ENCODE data around the gene THSD7A. TPM values are rescaled to one million over a fixed set of nuclear protein-coding genes. Genes with fewer than 3 reads are reported as not detected.

The THSD7A gene
- total RNA-seq, 4 donors from 2014 or later: 11.4 to 24.7 (median 15.2) TPM

DNA sequence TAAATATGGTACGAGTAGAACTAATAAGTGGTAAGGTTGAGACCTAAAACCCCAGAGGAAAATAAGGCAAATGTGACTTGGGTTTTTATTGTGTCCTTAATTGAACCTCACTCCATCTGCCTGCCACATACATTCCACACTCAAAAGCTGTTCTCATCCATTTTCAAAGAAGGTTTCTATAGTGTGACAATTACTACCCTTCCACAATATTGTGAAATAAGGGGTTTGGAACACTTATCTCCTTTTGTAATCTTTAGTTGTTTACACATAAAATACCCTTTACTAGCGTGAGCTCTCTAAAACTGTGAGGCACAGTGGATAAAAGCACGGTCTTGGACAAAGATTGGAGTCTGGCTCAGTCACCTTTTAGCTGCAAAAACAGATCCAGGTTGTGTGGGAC lies 166.6 kb downstream of the THSD7A start:
- no peaks in the 10 kb centered on the region for H3K36me3 ChIP-seq
- no peaks in the 10 kb centered on the region for H3K4me1 ChIP-seq
- 73 to 76% methylated on average over 3 of the region's 3 CpGs for WGBS, 2 donors
- H3K9me3 ChIP-seq: no peaks in the 10 kb centered on the region
- no peak overlapping the region for H3K27ac ChIP-seq
- H3K4me3 ChIP-seq: no peak overlapping the region
- no peaks in the 10 kb centered on the region for H3K27me3 ChIP-seq
- TF ChIP-seq POLR2A (IDR thresholded peaks at IDR 0.05) (no peak), EP300 (IDR thresholded peaks at IDR 0.05) (no peak)
- TF ChIP-seq, protein P1, sequence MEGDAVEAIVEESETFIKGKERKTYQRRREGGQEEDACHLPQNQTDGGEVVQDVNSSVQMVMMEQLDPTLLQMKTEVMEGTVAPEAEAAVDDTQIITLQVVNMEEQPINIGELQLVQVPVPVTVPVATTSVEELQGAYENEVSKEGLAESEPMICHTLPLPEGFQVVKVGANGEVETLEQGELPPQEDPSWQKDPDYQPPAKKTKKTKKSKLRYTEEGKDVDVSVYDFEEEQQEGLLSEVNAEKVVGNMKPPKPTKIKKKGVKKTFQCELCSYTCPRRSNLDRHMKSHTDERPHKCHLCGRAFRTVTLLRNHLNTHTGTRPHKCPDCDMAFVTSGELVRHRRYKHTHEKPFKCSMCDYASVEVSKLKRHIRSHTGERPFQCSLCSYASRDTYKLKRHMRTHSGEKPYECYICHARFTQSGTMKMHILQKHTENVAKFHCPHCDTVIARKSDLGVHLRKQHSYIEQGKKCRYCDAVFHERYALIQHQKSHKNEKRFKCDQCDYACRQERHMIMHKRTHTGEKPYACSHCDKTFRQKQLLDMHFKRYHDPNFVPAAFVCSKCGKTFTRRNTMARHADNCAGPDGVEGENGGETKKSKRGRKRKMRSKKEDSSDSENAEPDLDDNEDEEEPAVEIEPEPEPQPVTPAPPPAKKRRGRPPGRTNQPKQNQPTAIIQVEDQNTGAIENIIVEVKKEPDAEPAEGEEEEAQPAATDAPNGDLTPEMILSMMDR (IDR thresholded peaks at IDR 0.05): no peak
- no peak for DNase-seq (ENCODE audit: low spot score in 2 of 2)

DNA sequence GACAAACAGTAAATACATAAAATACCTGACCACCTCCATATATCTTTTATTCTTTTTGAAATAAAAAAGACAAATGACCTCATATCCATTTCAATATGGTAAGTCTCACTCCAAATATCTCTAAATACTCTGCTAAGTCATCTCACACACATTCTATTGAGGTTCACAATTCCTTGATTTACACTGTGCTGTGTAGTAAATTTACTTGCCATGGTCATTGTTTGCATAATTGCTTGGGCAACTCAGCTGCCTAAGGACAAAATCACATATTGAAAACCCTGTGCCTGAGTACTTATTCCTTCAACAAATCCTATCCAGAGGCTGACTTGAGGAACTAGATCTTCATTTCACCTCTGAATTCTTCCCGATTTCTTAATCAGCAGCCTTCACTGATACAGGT lies 176.4 kb downstream of the THSD7A start:
- H3K27me3 ChIP-seq: no peaks in the 10 kb centered on the region
- 90 to 97% methylated on average over 1 of the region's 1 CpG for WGBS, 2 donors

DNA sequence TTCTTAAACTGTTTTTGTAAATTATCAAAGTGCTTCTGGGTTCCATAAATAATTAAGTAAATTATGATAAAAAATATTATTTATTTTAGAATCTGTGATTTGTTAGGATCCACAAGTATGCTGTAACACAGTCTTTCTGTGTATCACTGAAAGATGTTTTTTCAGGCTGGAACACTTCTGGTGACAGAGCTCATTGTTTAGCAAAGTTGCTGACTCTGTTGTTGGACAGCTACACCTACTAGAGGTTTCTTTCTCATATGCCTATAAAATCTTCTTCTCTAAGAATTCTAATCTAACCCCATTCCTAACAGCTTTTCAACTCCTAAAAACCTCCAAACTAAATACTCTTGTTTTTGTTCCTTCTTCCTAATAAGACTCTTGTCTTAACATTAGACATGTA lies 176.8 kb downstream of the THSD7A start:
- Histone ChIP-seq H3K36me3 (no peaks in the 10 kb centered on the region), H3K27ac (peak overlapping the region in 1 of 4 donors; percentile 4), H3K27me3 (no peaks in the 10 kb centered on the region), H3K9me3 (no peaks in the 10 kb centered on the region), H3K4me3 (no peak overlapping the region), H3K4me1 (peaks cover 0 to 14% (median 2%) of the 10 kb centered on the region in 4 donors)
- TF ChIP-seq POLR2A (IDR thresholded peaks at IDR 0.05) (no peak), EP300 (IDR thresholded peaks at IDR 0.05) (no peak)
- TF ChIP-seq, protein P1 (IDR thresholded peaks at IDR 0.05): no peak
- no peak for DNase-seq (ENCODE audit: low spot score in 2 of 2)

More for the DNA sequence above, 176.4 kb downstream of the THSD7A start:
- no peak overlapping the region for H3K4me3 ChIP-seq
- H3K4me1 ChIP-seq: peaks cover 0 to 10% (median 2%) of the 10 kb centered on the region in 4 donors
- H3K9me3 ChIP-seq: no peaks in the 10 kb centered on the region
- DNase-seq (ENCODE audit: low spot score in 2 of 2): no peak
- peak overlapping the region in 1 of 4 donors; percentile 4 for H3K27ac ChIP-seq
- no peaks in the 10 kb centered on the region for H3K36me3 ChIP-seq
- TF ChIP-seq, protein P1 (IDR thresholded peaks at IDR 0.05): no peak
- TF ChIP-seq EP300 (IDR thresholded peaks at IDR 0.05) (no peak), POLR2A (IDR thresholded peaks at IDR 0.05) (no peak)

DNA sequence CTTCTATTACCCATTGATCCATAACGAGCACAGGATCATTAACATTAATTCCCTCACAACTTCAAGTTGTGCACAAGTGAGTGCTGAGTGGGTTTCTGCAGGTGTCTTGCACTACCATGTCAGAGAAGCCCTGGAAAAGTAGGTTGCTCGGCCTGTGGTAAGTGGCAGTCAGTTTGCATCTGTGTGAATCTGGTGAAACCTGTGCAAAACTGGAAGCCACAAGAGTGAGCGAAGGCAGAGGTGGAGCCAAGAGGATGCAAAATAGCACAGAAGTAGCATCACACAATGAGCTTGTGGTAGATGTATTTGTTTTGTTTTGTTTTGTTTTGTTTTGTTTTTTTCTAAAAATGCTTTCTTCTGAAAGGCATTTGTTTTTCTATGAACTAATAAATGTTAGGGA lies 181.5 kb downstream of the THSD7A start:
- H3K27ac ChIP-seq: no peak overlapping the region
- H3K9me3 ChIP-seq: no peaks in the 10 kb centered on the region
- H3K36me3 ChIP-seq: no peaks in the 10 kb centered on the region
- H3K4me1 ChIP-seq: peaks cover 0 to 13% (median 2%) of the 10 kb centered on the region in 4 donors
- DNase-seq (ENCODE audit: low spot score in 2 of 2): no peak
- no peak overlapping the region for H3K4me3 ChIP-seq
- H3K27me3 ChIP-seq: no peaks in the 10 kb centered on the region
- TF ChIP-seq POLR2A (IDR thresholded peaks at IDR 0.05) (no peak), EP300 (IDR thresholded peaks at IDR 0.05) (no peak)
- TF ChIP-seq, protein P1 (IDR thresholded peaks at IDR 0.05): no peak
- WGBS, 2 donors: 85 to 89% methylated on average over 3 of the region's 3 CpGs

DNA sequence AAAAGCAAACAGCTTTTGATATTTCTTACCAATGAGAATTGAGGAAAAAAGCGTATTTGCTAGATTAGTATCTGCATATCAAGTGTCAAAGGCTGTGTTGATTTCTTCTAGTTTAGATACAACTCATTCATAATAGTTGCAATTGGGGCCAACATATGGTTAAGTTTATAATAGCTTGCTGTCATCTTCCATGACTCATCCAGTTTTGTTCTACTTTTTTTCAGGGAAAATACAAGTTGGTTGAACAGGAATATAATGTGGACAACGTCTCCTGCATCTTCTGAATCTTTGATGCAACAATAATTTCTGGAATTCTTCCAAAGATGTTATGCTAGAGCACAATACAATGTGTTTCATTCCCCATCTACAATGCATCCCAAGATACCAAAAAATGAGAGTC lies 182.0 kb downstream of the THSD7A start:
- Histone ChIP-seq H3K27me3 (no peaks in the 10 kb centered on the region), H3K4me1 (peaks cover 0 to 11% (median 2%) of the 10 kb centered on the region in 4 donors), H3K36me3 (no peaks in the 10 kb centered on the region), H3K4me3 (no peak overlapping the region), H3K9me3 (no peaks in the 10 kb centered on the region), H3K27ac (no peak overlapping the region)
- WGBS, 2 donors: 57 to 58% methylated on average over 2 of the region's 2 CpGs
- TF ChIP-seq EP300 (IDR thresholded peaks at IDR 0.05) (no peak), POLR2A (IDR thresholded peaks at IDR 0.05) (no peak)
- TF ChIP-seq, protein P1 (IDR thresholded peaks at IDR 0.05): no peak
- no peak for DNase-seq (ENCODE audit: low spot score in 2 of 2)

Data from tibial nerve (tissue), 4 donors.